HT1080 (cell line): ENCODE results near the gene CDC42BPA. TPM values are rescaled to one million over a fixed set of nuclear protein-coding genes. Genes with fewer than 3 reads are reported as not detected.

Experiments used
- DNase-seq: peaks from one replicate; pipeline ENCODE4 v3.0.0-alpha.2; 2015; ENCODE audit warnings: low read depth
- total RNA-seq: library from RNA; depleted of rRNA; stranded (reverse); fragments of >200 nt; shearing (Covaris generic); gene quantifications from 2 replicates; pipeline ENCODE4 v1.2.3, GENCODE V29; 2014

Gene CDC42BPA
- total RNA-seq, 1 experiment from 2014 or later: 14.2 TPM

GRCh38 chr1:227215863-227216510 is 102.3 kb downstream of the CDC42BPA start:
- no peak for DNase-seq

GRCh38 chr1:227214207-227214606 is 104.1 kb downstream of the CDC42BPA start:
- no peak for DNase-seq

- no peak for DNase-seq
Observed at GRCh38 chr1:227213426-227213825, 104.9 kb downstream of the CDC42BPA start.

- no peak for DNase-seq
Observed at GRCh38 chr1:227212164-227212563, 106.1 kb downstream of the CDC42BPA start.

- DNase-seq: no peak
Observed at GRCh38 chr1:227210604-227211003, 107.7 kb downstream of the CDC42BPA start.

- no peak for DNase-seq
Observed at GRCh38 chr1:227197064-227197463, 121.2 kb downstream of the CDC42BPA start.

- peak; percentile 87 for DNase-seq
Observed at GRCh38 chr1:227192163-227192562, 126.1 kb downstream of the CDC42BPA start.

GRCh38 chr1:227191607-227192006 is 126.7 kb downstream of the CDC42BPA start:
- DNase-seq: no peak

- no peak for DNase-seq
Observed at GRCh38 chr1:227190321-227190720, 128.0 kb downstream of the CDC42BPA start.

- no peak for DNase-seq
Observed at GRCh38 chr1:227185291-227185690, 133.0 kb downstream of the CDC42BPA start.

GRCh38 chr1:227182012-227182411 is 136.3 kb downstream of the CDC42BPA start:
- DNase-seq: no peak

GRCh38 chr1:227175611-227176010 is 142.7 kb downstream of the CDC42BPA start:
- DNase-seq: no peak

GRCh38 chr1:227174164-227174563 is 144.1 kb downstream of the CDC42BPA start:
- no peak for DNase-seq

GRCh38 chr1:227170361-227171166 is 147.7 kb downstream of the CDC42BPA start:
- no peak for DNase-seq

- no peak for DNase-seq
Observed at GRCh38 chr1:227169343-227169742, 148.9 kb downstream of the CDC42BPA start.

- no peak for DNase-seq
Observed at GRCh38 chr1:227167276-227168101, 150.8 kb downstream of the CDC42BPA start.

- no peak for DNase-seq
Observed at GRCh38 chr1:227166559-227166958, 151.7 kb downstream of the CDC42BPA start.

- no peak for DNase-seq
Observed at GRCh38 chr1:227161470-227161869, 156.8 kb downstream of the CDC42BPA start.

- no peak for DNase-seq
Observed at GRCh38 chr1:227156520-227156919, 161.8 kb downstream of the CDC42BPA start.

- no peak for DNase-seq
Observed at GRCh38 chr1:227155688-227156087, 162.6 kb downstream of the CDC42BPA start.

GRCh38 chr1:227155004-227155403 is 163.3 kb downstream of the CDC42BPA start:
- DNase-seq: no peak

GRCh38 chr1:227152525-227152924 is 165.8 kb downstream of the CDC42BPA start:
- no peak for DNase-seq
